K562 (cell line): ENCODE data around the gene PLXNA2. TPM values are rescaled to one million over a fixed set of nuclear protein-coding genes. Genes with fewer than 3 reads are reported as not detected.

ENCODE experiments used
- ATAC-seq: fragments of 200-7000 bp; cut with Tn5 transposase; 3 replicates; pipeline ENCODE4 v1.9.1; 2020; ENCODE audit warnings: moderate library complexity
- BruUV-seq: library from RNA; stranded (reverse); fragments of 400-500 nt; replicated peaks from 2 replicates; lab custom pipeline; 2021; lab: Mats Ljungman, UMichigan
- CTCF ChIA-PET: fragments of 300-600 bp; formaldehyde crosslinking; extraction: SDS; loops from one replicate; lab custom pipeline; 2021; ENCODE audit warnings: low intra/inter-chr PET ratio; lab: Yijun Ruan, JAX
- POLR2A ChIA-PET: fragments of 300-600, 350-650 bp; sonication (Branson Sonifier 250); formaldehyde crosslinking; extraction: SDS; loops from one replicate; lab custom pipeline; 2021; ENCODE audit warnings: antibody characterized with exemption, inconsistent platforms; lab: Yijun Ruan, JAX
- DNase-seq, 4 experiments: peaks; one replicate each; pipeline versions ENCODE4 v3.0.0 to v3.0.0-alpha.2; 2011 to 2018; ENCODE audit warnings: low spot score in 3 of 4, mixed read lengths in 3 of 4; ENCODE audit errors: extremely low read depth in 1 of 4
- FAIRE-seq: peaks from 2 replicates; lab custom pipeline; 2011; peaks lifted over from hg19 to GRCh38; lab: Jason Lieb, UNC
- H2AFZ ChIP-seq: 2 replicates; pipeline ENCODE4 v1.6.0; 2011; ENCODE audit warnings: low read depth, low read length, control low read depth, inconsistent platforms
- H3K27ac ChIP-seq: fragments of 200-600 bp; 3 replicates; pipeline ENCODE4 v1.8.0; 2011; ENCODE audit warnings: low read depth, mild to moderate bottlenecking, control low read depth, inconsistent platforms, low read length, moderate library complexity, mixed read lengths; ENCODE audit errors: extremely low read depth
- H3K27me3 ChIP-seq, 2 experiments: fragments of 300-600 bp in 1 of 2; 2 replicates in 1 of 2; 3 replicates in 1 of 2; pipeline versions ENCODE4 v1.6.0 to v1.8.0; 2011; ENCODE audit warnings: inconsistent platforms in 2 of 2, low read length in 2 of 2, mild to moderate bottlenecking in 1 of 2, mixed read lengths in 1 of 2, moderate library complexity in 1 of 2; ENCODE audit not compliant: control insufficient read depth in 2 of 2, insufficient read depth in 2 of 2
- H3K36me3 ChIP-seq: fragments of 300-600 bp; 3 replicates; pipeline ENCODE4 v1.8.0; 2011; ENCODE audit warnings: mild to moderate bottlenecking, low read length, inconsistent platforms; ENCODE audit not compliant: control insufficient read depth, insufficient read depth
- H3K4me1 ChIP-seq, 2 experiments: fragments of 200-600 bp in 1 of 2; replicated peaks in 1 of 2; 2 replicates in 1 of 2; 3 replicates in 1 of 2; pipeline versions ENCODE4 v1.5.1 to v1.8.0; 2011; ENCODE audit warnings: inconsistent platforms in 2 of 2, low read length in 2 of 2, mild to moderate bottlenecking in 1 of 2, mixed read lengths in 1 of 2, moderate library complexity in 1 of 2; ENCODE audit not compliant: control insufficient read depth in 2 of 2, insufficient read depth in 2 of 2
- H3K4me2 ChIP-seq: 2 replicates; pipeline ENCODE4 v1.6.1; 2011; ENCODE audit warnings: low read length, control low read depth, inconsistent platforms, mixed read lengths; ENCODE audit not compliant: insufficient read depth
- H3K4me3 ChIP-seq: fragments of 200-600 bp; sonication (generic), shearing (Covaris generic); 2 replicates; pipeline ENCODE4 v1.5.1; 2016; ENCODE audit warnings: control low read depth, inconsistent platforms
- H3K79me2 ChIP-seq: fragments of 200-600 bp; 3 replicates; pipeline ENCODE4 v1.8.0; 2011; ENCODE audit warnings: low read length, inconsistent platforms; ENCODE audit not compliant: control insufficient read depth, insufficient read depth
- H3K9ac ChIP-seq, 2 experiments: 2 replicates each; pipeline versions ENCODE4 v1.6.0 to v1.6.1; 2011; ENCODE audit warnings: low read depth in 2 of 2, low read length in 2 of 2, control low read depth in 1 of 2, inconsistent platforms in 1 of 2, mild to moderate bottlenecking in 1 of 2, mixed read lengths in 1 of 2; ENCODE audit not compliant: insufficient read depth in 1 of 2
- H3K9me1 ChIP-seq: one replicate; pipeline ENCODE4 v1.6.0; 2011; ENCODE audit warnings: inconsistent platforms, mild to moderate bottlenecking, low read length, moderate library complexity; ENCODE audit not compliant: control insufficient read depth, insufficient read depth
- H3K9me3 ChIP-seq: replicated peaks from 2 replicates; pipeline ENCODE4 v1.5.1; 2011; ENCODE audit warnings: low read depth, low read length, inconsistent platforms; ENCODE audit not compliant: control insufficient read depth, insufficient read depth
- H4K20me1 ChIP-seq: replicated peaks from 2 replicates; pipeline ENCODE4 v1.6.1; 2011; ENCODE audit warnings: low read length, inconsistent platforms, mixed read lengths; ENCODE audit not compliant: control insufficient read depth, insufficient read depth
- ELF1 ChIP-seq: fragments of 200-800 bp; sonication (Bioruptor generic); IDR thresholded peaks from 2 replicates; pipeline ENCODE4 v1.6.1; 2016; ENCODE audit warnings: missing genetic modification characterization, missing compliant biosample characterization
- HCFC1 ChIP-seq: IDR thresholded peaks from 2 replicates; pipeline ENCODE4 v1.6.1; 2012; ENCODE audit warnings: low read depth, low read length, improper control_type of control experiment
- HOXB6 ChIP-seq: fragments of 250-450 bp; sonication (Bioruptor Pico); IDR thresholded peaks from 2 replicates; pipeline ENCODE4 v1.5.1; 2022; ENCODE audit warnings: mild to moderate bottlenecking, borderline replicate concordance
- KDM2B ChIP-seq: fragments of 250-450 bp; sonication (Bioruptor Pico); IDR thresholded peaks from 2 replicates; pipeline ENCODE4 v1.8.0; 2021; ENCODE audit warnings: mild to moderate bottlenecking, moderate library complexity
- MAFF ChIP-seq: IDR thresholded peaks from 2 replicates; pipeline ENCODE4 v1.6.1; 2012; ENCODE audit warnings: low read length, improper control_type of control experiment
- PTTG1 ChIP-seq: fragments of 450-650 bp; IDR thresholded peaks from 2 replicates; pipeline ENCODE4 v1.6.1; 2016; ENCODE audit warnings: low read depth, mild to moderate bottlenecking, missing genetic modification characterization, missing compliant biosample characterization
- SRF ChIP-seq, 2 experiments: fragments of 250-450, 450-650 bp in 1 of 2; sonication (Bioruptor Pico) in 1 of 2; sonication (generic) in 1 of 2; formaldehyde crosslinking; IDR thresholded peaks; 2 replicates each; pipeline versions ENCODE4 v1.5.0 to v1.5.1; 2020 to 2022; ENCODE audit warnings: mild to moderate bottlenecking in 1 of 2, missing genetic modification reagents in 1 of 2
- TEAD2 ChIP-seq: fragments of 450-650 bp; IDR thresholded peaks from 2 replicates; pipeline ENCODE4 v1.6.1; 2016; ENCODE audit warnings: missing genetic modification characterization, control low read depth, missing compliant biosample characterization
- ZNF212 ChIP-seq: fragments of 450-650 bp; formaldehyde crosslinking; IDR thresholded peaks from 2 replicates; pipeline ENCODE4 v1.4.0; 2020; ENCODE audit warnings: mild to moderate bottlenecking
- ZNF232 ChIP-seq: sonication (generic); formaldehyde crosslinking; IDR thresholded peaks from 2 replicates; pipeline ENCODE4 v1.8.0; 2022; ENCODE audit warnings: mild to moderate bottlenecking, missing genetic modification reagents
- WGBS: fragments of 100-300 bp; shearing (Covaris generic); methylation state at CpG from one replicate; pipeline ENCODE4 v1.1.6; 2016; ENCODE audit warnings: low coverage, mixed read lengths; ENCODE audit not compliant: insufficient coverage; ENCODE audit errors: missing lambda C conversion rate; 5-methylcytosine and 5-hydroxymethylcytosine counted together
- in situ Hi-C: fragments of 300-500 bp; cut with MboI; formaldehyde crosslinking; loops from 4 replicates; pipeline ENCODE4 v1.15.0; 2018; ENCODE audit warnings: inconsistent platforms, mixed read lengths
- intact Hi-C: fragments of 100-400 bp; cut with micrococcal nuclease; formaldehyde crosslinking; loops from 2 replicates; pipeline ENCODE4 v1.14.2; 2022
- polyA plus RNA-seq, 8 experiments: library from polyadenylated mRNA; depleted of rRNA in 4 of 8; stranded (reverse) in 5 of 8; unstranded in 3 of 8; fragments of >200 nt; fragmentation: Nextera tagmentation in 2 of 8; fragmentation: Illumina TruSeq in 1 of 8; extraction: Ambion mirVana in 2 of 8; extraction: Trizol in 1 of 8; gene quantifications; 2 replicates each; pipeline versions ENCODE4 v1.2.1 to v1.2.3, GENCODE V29; 2011 to 2014; ENCODE audit warnings: inconsistent platforms in 1 of 8, missing spikeins in 1 of 8
- total RNA-seq, 7 experiments: library from RNA; depleted of rRNA in 6 of 7; stranded (reverse); fragments of >200 nt in 6 of 7; fragmentation: Illumina TruSeq in 2 of 7; extraction: Trizol in 2 of 7; gene quantifications; 2 replicates each; pipeline versions ENCODE4 v1.2.1 to v1.2.3, GENCODE V29; 2011 to 2021; ENCODE audit warnings: low replicate concordance in 1 of 7

PLXNA2 gene
- total and polyA plus RNA-seq, 9 of the 15 experiments (the other 6 are each of a cell fraction or from before 2014, with no cell fraction given), result 0.01 to 1.3 (median 0.32) TPM

DNA sequence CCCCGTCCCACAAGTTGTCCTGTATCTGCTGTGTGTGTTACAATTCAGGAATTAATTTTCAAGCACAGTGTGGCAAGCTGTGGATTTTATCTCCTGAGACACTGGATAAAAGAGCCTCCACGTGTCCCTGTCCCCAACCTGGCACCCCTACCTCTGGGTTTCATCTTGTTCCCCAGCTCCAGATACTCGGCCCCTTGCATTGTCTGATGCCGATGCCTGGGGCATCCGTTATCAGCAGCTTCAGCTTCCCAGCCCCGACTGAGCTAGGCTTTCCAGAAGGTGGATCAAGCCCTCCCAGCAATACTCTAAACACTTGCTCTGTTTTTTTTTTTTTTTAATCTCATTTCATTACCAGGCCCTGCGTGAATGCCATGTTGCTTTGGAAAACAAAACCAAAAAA lies 159.4 kb downstream of the PLXNA2 start:
- H3K4me1 ChIP-seq, result no peaks in the 10 kb centered on the region
- FAIRE-seq, result no peak
- H3K27me3 ChIP-seq, result peaks cover 54 to 65% of the 10 kb centered on the region in 2 experiments
- CTCF ChIA-PET, result no interaction called here
- H3K36me3 ChIP-seq, result no peaks in the 10 kb centered on the region
- POLR2A ChIA-PET, result interaction anchor here (0.6 kb wide), 1 partner anchor 61 kb away, joined by 3 read pairs; no protein-coding TSS in a partner anchor
- no peaks in the 10 kb centered on the region for H3K9me3 ChIP-seq
- TF ChIP-seq PTTG1 (tag), result no peak
- TF ChIP-seq HCFC1, result no peak
- no peak for TF ChIP-seq ELF1
- TF ChIP-seq TEAD2 (tag), result no peak
- no peak for TF ChIP-seq KDM2B (CRISPR knock-in tag)
- TF ChIP-seq SRF (CRISPR knock-in tag; IDR thresholded peaks at IDR 0.05), result no peak
- no peak for TF ChIP-seq HOXB6
- no peak for TF ChIP-seq ZNF232 (CRISPR knock-in tag)
- no peak for TF ChIP-seq ZNF212 (CRISPR knock-in tag)
- TF ChIP-seq MAFF, result no peak
- in situ Hi-C loops, result no loop called here
- no TSS peak for BruUV-seq
- ATAC-seq, result no peak
- H3K79me2 ChIP-seq, result no peaks in the 10 kb centered on the region
- no peak for DNase-seq
- peaks cover 4% of the 10 kb centered on the region; the same call in 1 of the 2 replicates for H4K20me1 ChIP-seq
- H3K4me2 ChIP-seq, result no peak overlapping the region
- H2AFZ ChIP-seq, result no peak overlapping the region
- H3K9ac ChIP-seq, result no peak overlapping the region
- intact Hi-C loops, result no loop called here
- WGBS, result 0% methylated on average over 7 of the region's 7 CpGs
- H3K4me3 ChIP-seq, result no peak overlapping the region
- H3K27ac ChIP-seq, result no peak overlapping the region
- H3K9me1 ChIP-seq, result no peaks in the 10 kb centered on the region
